Uterus (tissue), 4 donors: ENCODE results near the gene PLA2G4D. TPM values are rescaled to one million over a fixed set of nuclear protein-coding genes. Genes with fewer than 3 reads are reported as not detected.

Experiments
- DNase-seq, 2 donors: peaks; one replicate each; pipeline ENCODE4 v3.0.0-alpha.2; 2019 to 2020
- H3K27ac ChIP-seq, 2 donors: fragments of 200-600 bp; sonication (generic); 1 replicate in 1 of 2; 2 replicates in 1 of 2; pipeline ENCODE4 v1.5.1; 2016 to 2018
- H3K27me3 ChIP-seq, 2 donors: fragments of 200-600 bp; sonication (generic); one replicate each; pipeline ENCODE4 v1.5.1; 2018 to 2019; ENCODE audit warnings: control low read depth in 1 of 2
- H3K36me3 ChIP-seq, 2 donors: fragments of 200-600 bp; sonication (generic); one replicate each; pipeline ENCODE4 v1.5.1; 2019; ENCODE audit warnings: control low read depth in 1 of 2
- H3K4me1 ChIP-seq, 2 donors: fragments of 200-600 bp; sonication (generic); one replicate each; pipeline ENCODE4 v1.5.1; 2018 to 2019; ENCODE audit warnings: control low read depth in 1 of 2
- H3K4me3 ChIP-seq, 2 donors: fragments of 200-600 bp; sonication (generic); 1 replicate in 1 of 2; 2 replicates in 1 of 2; pipeline ENCODE4 v1.5.1; 2018 to 2019; ENCODE audit warnings: mild to moderate bottlenecking in 1 of 2
- H3K9me3 ChIP-seq, 2 donors: fragments of 200-600 bp; sonication (generic); one replicate each; pipeline ENCODE4 v1.5.1; 2019; ENCODE audit warnings: control low read depth in 1 of 2
- CTCF ChIP-seq, 4 experiments: fragments of 200-600 bp in 2 of 4; fragments of 450-650 bp in 2 of 4; sonication (generic) in 2 of 4; IDR thresholded peaks; one replicate each; pipeline ENCODE4 v1.5.1; 2016 to 2019; ENCODE audit warnings: antibody characterized with exemption in 4 of 4, mild to moderate bottlenecking in 2 of 4, moderate library complexity in 1 of 4
- POLR2A ChIP-seq, 2 donors: fragments of 450-650 bp; IDR thresholded peaks; one replicate each; pipeline ENCODE4 v1.6.1; 2016; ENCODE audit warnings: antibody characterized with exemption in 2 of 2, mild to moderate bottlenecking in 1 of 2, moderate library complexity in 1 of 2
- intact Hi-C: fragments of 100-400 bp; cut with DNase I; formaldehyde crosslinking; loops from one replicate; pipeline ENCODE4 v1.15.1; 2023; ENCODE audit warnings: low total_unique reads
- total RNA-seq, 4 donors: library from RNA; depleted of rRNA in 3 of 4; stranded (reverse); fragments of >200 nt in 3 of 4; gene quantifications; one replicate each; pipeline versions ENCODE4 v1.1.0 to v1.2.4, GENCODE V29; 2014 to 2023
- donor health status: DM: yes; HTN: yes; CAD: no.

PLA2G4D gene
- total RNA-seq, 4 donors from 2014 or later = 0.07 TPM; not detected in 3

- H3K4me3 ChIP-seq = no peak overlapping the region
- no peak for DNase-seq
- no peaks in the 10 kb centered on the region for H3K4me1 ChIP-seq
- H3K27me3 ChIP-seq = no peaks in the 10 kb centered on the region
- intact Hi-C loops = no loop called here
- no peaks in the 10 kb centered on the region for H3K36me3 ChIP-seq
- no peak overlapping the region for H3K27ac ChIP-seq
- no peaks in the 10 kb centered on the region for H3K9me3 ChIP-seq
- TF ChIP-seq CTCF (IDR thresholded peaks at IDR 0.05) = no peak
- no peak for TF ChIP-seq POLR2A (IDR thresholded peaks at IDR 0.05)
These were observed 31.1 kb downstream of the PLA2G4D start for GRCh38 chr15:42063122-42063848.

GRCh38 chr15:42062284-42062806, 32.0 kb downstream of the PLA2G4D start:
- intact Hi-C loops = no loop called here
- Histone ChIP-seq H3K4me1 (no peaks in the 10 kb centered on the region), H3K4me3 (no peak overlapping the region), H3K27me3 (no peaks in the 10 kb centered on the region), H3K27ac (no peak overlapping the region), H3K9me3 (no peaks in the 10 kb centered on the region), H3K36me3 (no peaks in the 10 kb centered on the region)
- TF ChIP-seq POLR2A (IDR thresholded peaks at IDR 0.05) (no peak), CTCF (IDR thresholded peaks at IDR 0.05) (no peak)
- DNase-seq = no peak

- Histone ChIP-seq H3K9me3 (no peaks in the 10 kb centered on the region), H3K4me3 (no peak overlapping the region), H3K27me3 (no peaks in the 10 kb centered on the region), H3K4me1 (no peaks in the 10 kb centered on the region), H3K36me3 (no peaks in the 10 kb centered on the region), H3K27ac (no peak overlapping the region)
- no peak for DNase-seq
- intact Hi-C loops = no loop called here
- TF ChIP-seq POLR2A (IDR thresholded peaks at IDR 0.05) (no peak), CTCF (IDR thresholded peaks at IDR 0.05) (no peak)
These were observed 33.6 kb downstream of the PLA2G4D start for GRCh38 chr15:42060797-42061196.

GRCh38 chr15:42060477-42060763, 33.9 kb downstream of the PLA2G4D start:
- no peak for TF ChIP-seq POLR2A (IDR thresholded peaks at IDR 0.05)
- no peak for TF ChIP-seq CTCF (IDR thresholded peaks at IDR 0.05)
- Histone ChIP-seq H3K27me3 (no peaks in the 10 kb centered on the region), H3K27ac (no peak overlapping the region), H3K36me3 (no peaks in the 10 kb centered on the region), H3K9me3 (no peaks in the 10 kb centered on the region), H3K4me3 (no peak overlapping the region), H3K4me1 (no peaks in the 10 kb centered on the region)
- intact Hi-C loops = no loop called here
- no peak for DNase-seq

- H3K4me1 ChIP-seq = no peaks in the 10 kb centered on the region
- H3K9me3 ChIP-seq = no peaks in the 10 kb centered on the region
- H3K27me3 ChIP-seq = no peaks in the 10 kb centered on the region
- H3K4me3 ChIP-seq = no peak overlapping the region
- intact Hi-C loops = no loop called here
- H3K36me3 ChIP-seq = no peaks in the 10 kb centered on the region
- no peak for DNase-seq
- TF ChIP-seq CTCF (IDR thresholded peaks at IDR 0.05) (peak; percentile 46 to 71 (median 54)), POLR2A (IDR thresholded peaks at IDR 0.05) (no peak)
- no peak overlapping the region for H3K27ac ChIP-seq
These were observed 34.5 kb downstream of the PLA2G4D start for GRCh38 chr15:42059661-42060476.
